Measurements from ENCODE around the gene RASSF10. TPM values are rescaled to one million over a fixed set of nuclear protein-coding genes. Genes with fewer than 3 reads are reported as not detected.

The RASSF10 gene
- total RNA-seq, 1 experiment from 2014 or later, result not detected

- TF ChIP-seq CEBPB (IDR thresholded peaks at IDR 0.05; ENCODE audit: low read depth) (no peak), REST (IDR thresholded peaks at IDR 0.05; ENCODE audit: low read depth) (no peak), POLR2A (IDR thresholded peaks at IDR 0.05; ENCODE audit: borderline replicate concordance, extremely low read depth, insufficient read depth, insufficient read length) (no peak)
- ChIA-PET CTCF (no interaction called here), RAD21 (ENCODE audit: low non-redundant PET in 1 of 2, low total read pairs in 2 of 2, uncharacterized antibody in 2 of 2, unreplicated experiment in 2 of 2) (no interaction called here), POLR2A (no interaction called here)
- Histone ChIP-seq H3K27me3 (ENCODE audit: insufficient read depth, low read length) (no peaks in the 10 kb centered on the region), H3K4me1 (ENCODE audit: control insufficient read depth in 1 of 2, insufficient read depth in 2 of 2, low read length in 2 of 2) (no peaks in the 10 kb centered on the region), H3K4me2 (ENCODE audit: low read length) (no peak overlapping the region), H3K9ac (ENCODE audit: low read length) (no peak overlapping the region), H3K27ac (ENCODE audit: low read depth, low read length) (no peak overlapping the region), H3K4me3 (replicated peaks in 1 of 2; ENCODE audit: low read depth in 1 of 2, low read length in 2 of 2) (no peak overlapping the region), H3K9me2 (ENCODE audit: insufficient read depth) (no peaks in the 10 kb centered on the region), H3K79me2 (ENCODE audit: insufficient read depth, low read length) (no peaks in the 10 kb centered on the region), H2AFZ (ENCODE audit: low read depth, low read length, poor library complexity, severe bottlenecking) (no peak overlapping the region), H3K36me3 (ENCODE audit: control insufficient read depth in 1 of 2, insufficient read depth in 2 of 2, low read length in 2 of 2) (no peaks in the 10 kb centered on the region), H3K9me3 (ENCODE audit: control insufficient read depth in 1 of 2, insufficient read depth in 1 of 2, low read depth in 1 of 2, low read length in 2 of 2) (no peaks in the 10 kb centered on the region), H4K20me1 (ENCODE audit: insufficient read depth) (no peaks in the 10 kb centered on the region)
- ATAC-seq (no peak), DNase-seq (ENCODE audit: low read depth, low spot score) (no peak)
- BruUV-seq (replicated peaks), result no TSS peak
- intact Hi-C loops (cut with micrococcal nuclease), result loop anchor here (5.0 kb wide), 1 partner anchor 137 kb away; no protein-coding TSS in a partner anchor
These were observed 6.6 kb downstream of the RASSF10 start for GRCh38 chr11:13015753-13016152.

GRCh38 chr11:13016415-13016814, 7.3 kb downstream of the RASSF10 start:
- CTCF ChIA-PET, result interaction anchor here (1.1 kb wide), 1 partner anchor 153 kb away, joined by 3 read pairs; no protein-coding TSS in a partner anchor
- Histone ChIP-seq H3K9me3 (ENCODE audit: control insufficient read depth in 1 of 2, insufficient read depth in 1 of 2, low read depth in 1 of 2, low read length in 2 of 2) (no peaks in the 10 kb centered on the region), H3K27ac (ENCODE audit: low read depth, low read length) (no peak overlapping the region), H2AFZ (ENCODE audit: low read depth, low read length, poor library complexity, severe bottlenecking) (no peak overlapping the region), H3K9ac (ENCODE audit: low read length) (no peak overlapping the region), H3K27me3 (ENCODE audit: insufficient read depth, low read length) (no peaks in the 10 kb centered on the region), H3K4me3 (replicated peaks in 1 of 2; ENCODE audit: low read depth in 1 of 2, low read length in 2 of 2) (no peak overlapping the region), H3K4me1 (ENCODE audit: control insufficient read depth in 1 of 2, insufficient read depth in 2 of 2, low read length in 2 of 2) (no peaks in the 10 kb centered on the region), H3K4me2 (ENCODE audit: low read length) (no peak overlapping the region), H4K20me1 (ENCODE audit: insufficient read depth) (no peaks in the 10 kb centered on the region), H3K36me3 (ENCODE audit: control insufficient read depth in 1 of 2, insufficient read depth in 2 of 2, low read length in 2 of 2) (no peaks in the 10 kb centered on the region), H3K79me2 (ENCODE audit: insufficient read depth, low read length) (no peaks in the 10 kb centered on the region), H3K9me2 (ENCODE audit: insufficient read depth) (no peaks in the 10 kb centered on the region)
- POLR2A ChIA-PET, result no interaction called here
- intact Hi-C loops (cut with micrococcal nuclease), result loop anchor here (5.0 kb wide), 1 partner anchor 136 kb away; no protein-coding TSS in a partner anchor
- DNase-seq (ENCODE audit: low read depth, low spot score) (peak; percentile 13), ATAC-seq (peak; percentile 73)
- no TSS peak for BruUV-seq (replicated peaks)
- TF ChIP-seq FOSL1 (IDR thresholded peaks at IDR 0.05; ENCODE audit: low read depth), result no peak
- TF ChIP-seq CTCF (IDR thresholded peaks at IDR 0.05 in 2 of 3, conservative IDR thresholded peaks at IDR 0.05 in 1 of 3; ENCODE audit: borderline replicate concordance in 1 of 3, insufficient read depth in 1 of 3, low read depth in 2 of 3, low read length in 2 of 3), result peak in 2 of 3 experiments; percentile 14 to 47; a peak in 2 of 6 replicates
- TF ChIP-seq SP1 (IDR thresholded peaks at IDR 0.05; ENCODE audit: low read depth), result no peak
- no peak for TF ChIP-seq ATF3 (IDR thresholded peaks at IDR 0.05)
- peak; percentile 72 for TF ChIP-seq RAD21 (IDR thresholded peaks at IDR 0.05; ENCODE audit: low read depth)
- TF ChIP-seq REST (IDR thresholded peaks at IDR 0.05; ENCODE audit: low read depth), result no peak
- no peak for TF ChIP-seq YY1 (IDR thresholded peaks at IDR 0.05; ENCODE audit: extremely low read depth, insufficient replicate concordance, low read depth, low read length)
- no peak for TF ChIP-seq CBX3 (IDR thresholded peaks at IDR 0.05; ENCODE audit: low read depth)
- RAD21 ChIA-PET (ENCODE audit: low non-redundant PET in 1 of 2, low total read pairs in 2 of 2, uncharacterized antibody in 2 of 2, unreplicated experiment in 2 of 2), result no interaction called here

Measured in HCT116 (cell line).